CD4-positive, alpha-beta T cell treated with Interleukin-4 for 1 hour (primary cell): ENCODE data around the gene HIP1.
A peak's percentile ranks its signal among the peaks of the same experiment; 100 is the strongest.
"Not testable (repeated sequence)": the region's sequence is repeated elsewhere in the genome, so short reads cannot be mapped to it uniquely, and the experiment has no call there.

Experiments
- DNase-seq, 2 donors: peaks; one replicate each; pipeline ENCODE4 v3.0.0-alpha.2; 2020 to 2022

The HIP1 gene

GRCh38 chr7:75567948-75568595 is 170.7 kb downstream of the HIP1 start:
- DNase-seq, result no peak

- no peak for DNase-seq
These were observed 173.5 kb downstream of the HIP1 start for GRCh38 chr7:75565132-75565837.

GRCh38 chr7:75563171-75563570 is 175.6 kb downstream of the HIP1 start:
- no peak for DNase-seq

- DNase-seq, result no peak
These were observed 178.8 kb downstream of the HIP1 start for GRCh38 chr7:75559976-75560365.

DNA sequence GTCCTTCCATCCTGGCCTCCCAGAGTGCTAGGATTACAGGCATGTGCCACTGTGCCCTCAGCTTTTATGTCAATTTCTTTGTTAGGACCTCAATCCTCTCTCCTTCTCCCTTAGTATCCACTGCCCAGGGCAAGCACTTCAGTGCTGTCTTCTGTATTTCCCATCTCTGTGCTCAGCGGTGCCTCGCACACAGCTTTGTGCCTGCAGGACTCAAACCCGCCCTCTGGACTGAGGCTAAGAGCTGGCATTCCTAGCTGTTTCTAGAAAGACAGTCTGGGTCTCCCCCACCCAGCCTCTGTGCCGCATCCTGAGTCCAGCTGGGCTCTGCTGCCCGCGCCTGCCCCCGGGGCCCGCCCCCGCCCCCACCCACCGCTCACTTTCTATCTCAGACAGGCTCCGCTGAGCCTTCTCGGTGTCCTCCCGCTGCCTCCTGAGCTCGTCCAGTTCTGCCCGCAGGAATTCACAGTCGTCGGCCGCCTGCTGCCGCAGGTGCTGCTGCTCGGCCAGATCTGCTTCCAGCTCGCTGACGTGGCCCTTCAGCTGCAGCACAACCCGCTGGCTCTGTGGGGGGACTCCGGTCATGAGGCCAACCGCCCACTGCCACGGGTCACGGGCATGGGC is 179.3 kb downstream of the HIP1 start:
- DNase-seq, result no peak

DNA sequence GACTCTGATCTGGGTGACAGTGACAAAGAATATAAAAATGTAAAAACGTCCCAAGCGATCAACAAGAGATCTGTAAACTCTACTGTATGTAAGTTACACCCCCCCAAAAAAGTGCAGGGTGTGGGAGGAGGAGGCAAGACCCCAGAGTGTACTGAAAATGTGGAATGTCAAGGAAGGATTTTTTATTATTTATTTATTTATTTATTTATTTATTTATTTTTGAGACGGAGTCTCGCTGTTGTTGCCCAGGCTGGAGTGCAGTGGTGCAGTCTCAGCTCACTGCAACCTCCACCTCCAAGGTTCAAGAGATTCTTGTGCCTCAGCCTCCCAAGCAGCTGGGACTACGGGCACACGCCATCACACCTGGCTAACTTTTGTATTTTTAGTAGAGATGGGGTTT is 181.9 kb downstream of the HIP1 start:
- not testable (repeated sequence) for DNase-seq

DNA sequence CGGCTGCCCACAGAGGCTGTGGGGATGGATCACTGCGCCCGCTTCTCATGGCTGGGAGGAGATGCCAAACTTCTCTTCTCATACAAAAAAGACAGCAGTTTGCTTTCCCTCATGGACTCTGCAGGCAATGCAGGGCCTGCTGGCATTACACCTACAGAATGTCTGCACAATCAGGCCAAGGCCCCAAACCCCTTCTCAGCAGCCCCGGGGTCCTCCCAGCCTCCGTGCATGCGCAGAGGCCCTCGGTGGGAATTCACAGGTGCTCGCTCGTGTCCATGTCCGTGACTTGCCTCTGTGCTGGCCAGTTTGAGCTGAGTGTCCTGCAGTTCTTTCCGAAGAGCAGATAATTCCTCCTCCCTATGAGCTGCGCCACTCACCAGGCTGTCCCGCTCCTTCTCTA is 183.0 kb downstream of the HIP1 start:
- DNase-seq, result no peak

DNA sequence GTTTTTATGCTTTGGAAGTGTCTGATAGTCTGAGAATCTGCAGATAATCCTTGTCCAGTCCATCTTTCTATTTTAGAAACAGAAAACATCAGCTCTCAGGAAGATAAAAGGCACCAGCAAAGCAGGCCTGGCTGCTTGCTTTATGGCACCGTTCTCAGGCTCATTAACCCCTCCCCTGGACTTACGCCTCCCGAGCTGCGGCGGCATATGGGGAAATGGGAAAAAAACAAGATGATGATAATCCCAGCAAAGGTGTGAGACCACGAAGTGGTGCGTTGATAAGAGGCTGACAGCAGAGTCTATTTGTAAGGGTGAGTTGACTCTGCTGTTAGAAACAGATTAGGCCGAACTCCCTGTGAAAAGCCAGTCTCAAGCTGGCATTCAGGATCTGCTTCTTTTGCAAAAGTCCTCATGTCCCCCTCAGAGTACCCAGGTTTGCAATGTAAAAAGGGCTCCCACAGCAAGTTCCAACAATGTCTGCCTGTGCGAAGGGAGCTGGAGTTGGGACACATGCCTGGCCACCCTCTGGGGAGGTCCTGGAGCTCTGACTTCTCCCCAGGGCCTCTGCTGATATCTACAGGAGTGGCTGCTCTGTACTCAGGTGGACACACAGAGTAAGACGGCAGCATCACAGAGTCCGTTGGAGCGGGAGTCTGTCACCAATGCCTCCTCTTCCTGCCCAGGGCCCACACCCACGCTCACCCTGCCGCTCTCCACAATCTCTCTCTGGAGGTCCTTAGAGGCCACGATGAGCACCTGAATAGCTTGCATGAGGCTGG is 192.3 kb downstream of the HIP1 start:
- DNase-seq, result no peak

- no peak for DNase-seq
These were observed 201.0 kb downstream of the HIP1 start for GRCh38 chr7:75537731-75538130.

GRCh38 chr7:75536940-75537538 is 201.7 kb downstream of the HIP1 start:
- no peak for DNase-seq

GRCh38 chr7:75536491-75536890 is 202.2 kb downstream of the HIP1 start:
- DNase-seq, result no peak

DNA sequence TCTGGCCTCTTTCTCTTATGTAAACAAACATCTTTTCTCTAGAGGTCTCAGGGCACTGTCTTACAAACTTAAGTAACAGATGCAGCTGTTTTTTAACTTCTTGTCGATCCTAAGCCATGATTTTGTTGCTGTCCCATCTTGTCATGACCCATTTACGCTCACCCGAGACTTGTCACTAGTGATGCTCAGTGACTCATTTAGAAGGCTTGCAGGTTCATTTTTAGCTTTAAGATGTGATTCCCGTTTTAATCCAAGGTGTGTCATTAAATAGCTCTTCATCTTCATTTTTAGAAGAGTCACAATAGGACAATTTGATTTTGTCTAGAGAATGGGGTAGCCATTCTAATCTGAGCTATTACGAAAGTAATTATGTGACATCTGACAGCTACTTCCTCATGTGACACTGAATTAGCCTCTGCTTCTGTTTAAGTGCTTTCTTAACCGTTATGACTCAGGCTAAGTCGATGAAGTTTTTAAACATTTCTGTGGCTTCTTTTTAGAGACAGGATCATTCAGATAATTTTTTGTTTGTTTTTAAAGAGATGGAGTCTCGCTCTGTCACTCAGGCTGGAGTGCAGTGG is 203.9 kb downstream of the HIP1 start:
- peak in 1 of 2 donors; percentile 3 for DNase-seq

GRCh38 chr7:75533926-75534325 is 204.8 kb downstream of the HIP1 start:
- no peak for DNase-seq

DNA sequence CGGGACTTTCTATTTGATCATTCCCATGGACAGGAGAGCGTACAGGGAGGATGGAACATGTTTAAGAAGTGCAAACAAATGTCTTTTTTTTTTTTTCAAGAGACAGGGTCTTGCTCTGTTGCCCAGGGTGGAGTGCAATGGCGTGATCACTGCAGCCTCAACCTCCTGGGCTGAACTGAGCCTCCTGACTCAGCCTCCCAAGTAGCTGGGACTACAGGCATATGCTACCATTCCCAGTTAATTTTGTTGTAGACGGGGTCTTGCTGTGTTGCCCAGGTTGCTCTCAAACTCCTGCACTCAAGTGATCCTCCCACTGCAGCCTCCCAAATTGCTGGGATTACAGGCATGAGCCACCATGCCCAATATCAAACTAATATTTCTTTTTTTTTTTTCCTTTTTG is 206.1 kb downstream of the HIP1 start:
- DNase-seq, result no peak

DNA sequence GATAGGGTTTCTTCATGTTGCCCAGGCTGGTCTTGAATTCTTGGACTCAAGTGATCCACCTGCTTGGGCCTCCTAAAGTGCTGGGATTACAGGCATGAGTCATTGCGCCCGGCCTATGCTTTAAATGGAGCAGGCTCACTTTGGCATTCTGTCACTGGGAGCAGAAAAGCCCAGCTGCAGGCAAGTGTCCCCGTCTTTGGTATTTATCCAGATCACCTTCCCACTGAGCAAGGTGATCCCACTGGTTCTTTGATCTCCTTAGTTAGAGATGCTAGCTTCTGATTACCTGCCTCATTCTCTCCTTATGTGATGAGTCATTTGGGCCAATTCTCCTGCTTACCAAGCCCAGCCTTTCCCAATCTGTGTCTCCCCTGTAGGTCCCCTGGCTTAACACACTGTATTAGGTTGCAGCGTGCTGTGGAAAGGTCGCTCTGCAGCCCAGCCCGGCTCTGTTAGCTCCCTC is 207.4 kb downstream of the HIP1 start:
- DNase-seq, result no peak

DNA sequence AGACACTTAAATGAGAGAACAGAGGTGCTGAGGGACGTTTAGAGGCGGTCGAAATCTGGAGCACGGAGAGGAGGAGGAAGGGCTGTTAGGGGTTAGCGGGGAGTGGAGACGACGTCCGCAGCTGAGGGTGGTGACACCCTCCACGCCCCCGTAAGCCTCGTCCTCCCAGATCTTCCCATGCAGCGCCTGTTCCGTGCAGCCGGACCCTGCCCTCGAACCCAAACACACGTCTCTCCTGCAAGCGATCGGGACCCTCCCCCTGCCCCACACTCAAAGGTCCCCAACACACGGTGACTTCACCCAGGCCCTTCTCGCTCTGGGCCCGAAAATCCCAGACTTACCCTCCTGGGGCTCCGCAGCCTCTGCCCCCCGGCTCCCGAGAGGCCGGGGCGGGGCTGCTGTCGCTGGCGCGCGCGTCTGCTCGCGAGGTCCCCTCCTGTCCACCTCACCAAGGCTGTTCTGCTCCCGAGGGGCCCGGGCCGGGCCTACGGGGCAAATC is 211.5 kb downstream of the HIP1 start:
- DNase-seq, result not testable (repeated sequence)

- not testable (repeated sequence) for DNase-seq
These were observed 217.0 kb downstream of the HIP1 start for GRCh38 chr7:75521727-75522126.

- DNase-seq, result not testable (repeated sequence)
These were observed 219.9 kb downstream of the HIP1 start for GRCh38 chr7:75518842-75519241.

DNA sequence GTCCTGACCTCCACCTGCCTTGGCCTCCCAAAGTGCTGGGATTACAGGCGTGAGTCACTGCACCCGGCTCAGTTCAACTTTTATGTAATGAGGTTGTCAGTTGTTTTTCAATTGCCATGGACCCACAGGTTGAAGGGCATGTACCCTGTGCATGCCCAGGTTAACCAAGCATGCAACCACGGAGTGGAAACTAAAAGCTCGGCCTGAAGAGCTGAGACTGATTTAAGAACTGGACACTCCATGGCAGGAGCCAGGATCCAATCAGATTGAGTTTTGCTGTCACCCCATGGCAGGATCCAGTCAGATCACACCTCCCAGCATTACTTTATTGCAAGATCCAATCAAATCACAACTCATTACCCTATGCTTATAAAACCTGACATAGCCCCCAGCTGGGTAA is 229.7 kb downstream of the HIP1 start:
- not testable (repeated sequence) for DNase-seq

DNA sequence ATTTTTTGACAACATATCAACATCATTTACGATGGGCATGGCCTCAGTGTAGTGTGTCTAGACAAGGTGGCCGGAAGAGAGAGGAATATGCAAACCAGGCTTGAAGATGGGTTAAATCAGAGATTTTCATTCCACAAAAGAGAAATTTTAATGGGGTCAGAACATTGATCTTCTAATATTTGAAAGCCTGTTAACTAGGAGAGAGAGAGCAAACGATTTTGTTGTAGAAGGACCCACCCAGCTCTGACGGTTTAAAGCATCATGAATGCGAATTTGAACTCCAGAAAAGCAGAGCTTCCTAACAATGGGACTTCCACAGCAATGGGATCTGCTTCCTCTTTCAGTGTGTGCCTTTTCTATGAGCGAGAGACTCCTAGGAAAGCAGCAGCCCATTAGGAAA is 246.7 kb downstream of the HIP1 start, which contains the start of gene SPDYE5:
Gene SPDYE5, plus strand, starts transcription at position 301 of the 400 bp plus-strand sequence. CDS start 1,728 bp downstream, outside the sequence.
- not testable (repeated sequence) for DNase-seq

- DNase-seq, result peak; percentile 88 to 89
These were observed 252.6 kb downstream of the HIP1 start, which contains the start of gene POM121C for GRCh38 chr7:75485979-75486643. Gene POM121C (minus strand): TSS chr7:75486299. CDS start chr7:75441496, 44,803 bp downstream.
